GM21619 (cell line): ENCODE data around the gene UBE2I.

Experiments
- ATAC-seq: cut with Tn5 transposase; IDR thresholded peaks from one replicate; pipeline ENCODE4 v1.9.1; 2021; ENCODE audit not compliant: unreplicated experiment

Gene UBE2I

DNA sequence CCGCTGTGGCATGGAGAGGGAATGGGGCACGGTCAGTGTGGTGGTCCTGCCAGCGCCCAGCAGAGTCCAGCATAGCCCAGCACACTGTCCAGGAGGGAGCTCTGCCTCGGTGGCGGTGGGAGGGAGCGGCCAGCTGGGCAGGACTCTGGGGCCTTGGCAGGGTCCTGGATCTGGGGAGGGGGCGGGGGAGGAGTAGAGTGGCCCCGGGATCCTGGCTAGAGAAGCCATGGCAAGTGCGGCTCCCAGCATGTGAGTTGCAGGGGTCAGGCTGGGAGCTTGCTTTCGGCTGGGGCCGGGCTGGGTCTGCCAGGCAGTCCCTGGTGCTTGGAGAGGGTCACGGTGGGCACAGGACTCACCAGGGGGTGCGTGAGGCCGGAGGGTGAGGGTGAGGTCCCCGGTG lies 46.2 kb downstream of the UBE2I start:
- no peak for ATAC-seq

DNA sequence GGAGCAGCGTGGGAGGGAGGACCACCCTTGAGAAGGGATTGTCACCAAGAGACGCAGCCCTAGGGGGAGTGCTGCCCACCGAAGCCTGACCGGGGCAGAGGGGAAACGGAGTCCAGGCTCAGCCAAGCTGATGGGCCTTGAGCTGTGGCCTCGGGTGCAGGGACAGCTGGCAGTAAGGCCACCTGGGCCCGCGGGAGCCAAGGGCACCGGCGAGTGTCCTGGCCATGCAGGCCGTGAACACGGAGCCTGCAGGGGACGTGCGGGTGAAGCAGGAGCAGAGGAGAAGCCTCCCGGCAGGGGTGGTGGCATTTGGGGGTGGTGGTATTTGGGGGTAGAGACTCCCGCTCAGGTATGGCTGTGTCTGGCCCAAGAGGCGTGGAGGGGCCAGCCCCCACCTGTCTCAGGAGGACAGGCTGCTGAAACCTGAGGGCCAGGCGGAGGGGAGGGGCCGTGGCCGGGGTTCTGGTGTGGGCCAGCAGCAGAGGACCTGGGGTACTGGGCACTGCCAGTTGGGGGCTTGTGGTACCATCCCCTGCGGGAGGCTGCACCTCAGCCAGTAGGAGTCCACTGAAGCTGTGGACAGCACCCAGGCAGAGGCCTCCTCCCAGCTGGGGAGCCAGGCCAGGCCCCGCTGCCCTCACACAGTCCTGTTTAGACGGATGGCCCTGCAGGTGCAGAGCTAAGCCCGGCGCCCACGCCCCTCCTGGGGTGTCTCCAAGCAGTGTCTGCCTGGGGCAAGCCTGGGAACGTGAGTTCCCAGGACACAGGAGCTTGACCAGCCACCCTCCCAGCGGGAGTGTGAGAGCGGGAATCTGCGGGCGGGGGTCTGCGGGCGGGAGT lies 46.8 kb downstream of the UBE2I start:
- ATAC-seq, result no peak

DNA sequence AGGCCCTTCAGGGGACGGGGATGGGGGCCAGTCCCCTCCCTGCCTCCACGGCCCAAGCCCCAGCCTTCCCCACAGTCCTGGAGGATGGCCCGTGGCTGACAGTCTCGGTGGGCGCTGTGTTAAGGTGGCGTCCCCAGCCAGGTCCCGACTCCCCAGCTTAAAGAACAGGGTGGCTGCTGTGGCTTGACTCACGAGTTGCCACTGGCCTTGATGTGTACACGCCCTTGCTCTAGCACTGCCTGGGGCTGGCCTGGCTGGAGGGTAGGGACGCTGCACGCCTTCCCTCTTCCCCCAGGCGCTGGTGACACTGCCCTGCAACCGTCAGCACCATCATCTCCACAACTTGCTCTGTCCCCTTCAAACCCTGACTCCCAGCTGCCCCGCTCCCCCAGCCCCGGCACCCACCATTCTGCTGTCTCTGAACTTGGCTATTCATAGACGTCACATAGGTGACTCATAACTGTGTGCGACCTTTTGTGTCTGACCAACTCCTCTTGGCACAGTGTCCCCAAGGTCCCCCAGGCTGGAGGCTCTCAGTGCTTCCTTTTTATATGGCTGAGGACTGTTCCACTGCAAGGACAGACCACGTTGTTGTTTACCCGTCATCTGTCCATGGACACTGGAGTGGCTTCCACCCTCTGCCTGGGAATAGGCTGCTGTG lies 48.6 kb downstream of the UBE2I start:
- ATAC-seq, result no peak

DNA sequence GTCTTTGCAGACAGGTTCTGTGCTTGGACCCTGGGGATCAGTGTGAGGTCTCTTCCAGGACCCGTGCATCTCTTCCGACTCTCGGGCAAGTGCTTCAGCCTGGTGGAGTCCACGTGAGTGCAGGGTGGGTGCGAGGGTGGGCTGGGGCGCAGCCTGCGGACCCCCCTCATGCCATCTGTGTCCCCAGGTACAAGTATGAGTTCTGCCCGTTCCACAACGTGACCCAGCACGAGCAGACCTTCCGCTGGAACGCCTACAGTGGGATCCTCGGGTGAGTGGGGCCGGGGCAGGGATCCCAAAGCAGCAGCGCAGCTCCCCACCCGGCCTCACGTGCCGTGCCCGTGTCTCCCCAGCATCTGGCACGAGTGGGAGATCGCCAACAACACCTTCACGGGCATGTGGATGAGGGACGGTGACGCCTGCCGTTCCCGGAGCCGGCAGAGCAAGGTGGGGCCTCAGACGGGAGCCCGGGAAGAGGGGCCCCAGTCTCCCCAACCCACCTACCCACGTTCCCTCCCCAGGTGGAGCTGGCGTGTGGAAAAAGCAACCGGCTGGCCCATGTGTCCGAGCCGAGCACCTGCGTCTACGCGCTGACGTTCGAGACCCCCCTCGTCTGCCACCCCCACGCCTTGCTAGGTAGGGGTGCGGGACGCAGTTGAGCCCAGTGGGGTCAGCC lies 52.4 kb downstream of the UBE2I start:
- ATAC-seq, result no peak

- ATAC-seq, result no peak
These were observed 53.4 kb downstream of the UBE2I start for GRCh38 chr16:1362807-1363206.

DNA sequence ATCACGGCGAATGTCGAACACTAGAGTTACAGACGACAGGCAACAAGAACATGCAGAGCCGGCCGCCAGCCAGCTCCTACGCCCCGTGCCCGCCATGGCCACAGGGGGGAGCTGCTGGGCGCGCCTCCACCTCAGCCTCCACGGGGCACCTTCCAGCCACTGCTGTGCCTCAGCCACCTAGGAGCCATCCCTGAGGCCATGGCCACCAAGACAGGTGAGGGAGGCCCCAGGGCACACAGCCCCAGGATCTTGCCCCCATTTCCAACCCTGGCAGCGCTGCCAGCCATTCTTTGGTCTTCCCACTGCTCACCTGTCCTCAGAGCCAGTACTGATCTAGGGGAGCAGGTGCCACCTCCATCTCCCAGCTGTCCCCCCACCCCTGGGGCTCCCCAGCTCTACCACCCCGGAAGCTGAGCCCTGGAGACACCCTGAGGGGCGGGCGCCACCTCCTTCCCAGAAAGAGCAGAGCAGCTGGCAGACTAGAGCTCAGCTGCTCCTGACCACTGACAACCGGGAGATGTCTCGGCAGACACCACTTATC lies 54.1 kb downstream of the UBE2I start:
- ATAC-seq, result no peak

DNA sequence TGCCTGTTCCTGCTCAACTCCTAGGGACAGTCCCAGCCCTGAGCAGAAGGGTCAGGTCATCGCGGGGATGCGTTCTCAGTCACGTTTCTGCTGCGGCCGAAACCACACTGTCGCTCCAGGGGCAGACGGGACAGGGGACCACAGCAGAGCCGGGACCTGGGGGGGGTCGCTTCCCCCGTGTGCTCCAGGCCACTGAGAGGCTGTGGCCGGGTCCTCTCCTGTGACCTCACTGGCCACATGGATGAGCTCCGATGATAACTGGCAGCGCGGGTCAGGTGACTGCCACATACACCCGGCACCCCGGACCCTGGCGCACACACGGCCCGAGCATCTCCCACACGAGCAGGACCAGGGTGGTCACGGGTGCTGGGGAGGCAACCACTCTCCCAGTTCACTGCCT lies 55.1 kb downstream of the UBE2I start:
- ATAC-seq, result no peak

DNA sequence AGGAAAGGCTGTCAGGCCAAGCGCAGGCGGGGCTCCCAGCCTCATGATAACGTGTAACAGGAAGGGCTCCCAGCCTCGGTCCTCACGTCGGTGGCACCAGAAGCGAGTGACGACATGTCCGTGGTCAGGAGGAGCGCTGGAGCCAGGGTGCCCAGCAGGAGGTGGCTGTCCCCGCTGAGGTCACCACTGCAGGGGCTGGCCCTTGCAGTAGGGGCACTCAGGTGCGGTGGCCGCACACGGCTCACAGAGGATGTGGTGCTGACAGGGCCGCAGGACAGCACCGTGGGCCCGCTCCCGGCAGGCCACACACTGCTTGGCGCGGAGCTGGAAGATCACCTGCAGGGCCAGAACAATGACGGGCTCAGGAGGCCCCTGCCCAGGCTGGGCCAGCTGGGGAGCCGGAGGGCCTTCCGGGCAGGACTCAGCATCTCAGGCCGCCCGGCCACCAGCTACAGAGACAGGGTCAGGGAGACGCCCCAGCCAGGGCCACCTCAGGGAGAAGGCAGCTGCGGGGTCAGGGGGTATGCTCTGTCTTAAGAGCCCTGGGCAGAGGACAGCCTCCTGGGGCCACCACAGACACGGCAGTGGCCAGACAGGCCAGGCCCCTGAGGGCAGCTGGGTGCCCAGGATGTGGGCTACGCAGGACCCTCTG lies 56.8 kb downstream of the UBE2I start:
- ATAC-seq, result no peak

DNA sequence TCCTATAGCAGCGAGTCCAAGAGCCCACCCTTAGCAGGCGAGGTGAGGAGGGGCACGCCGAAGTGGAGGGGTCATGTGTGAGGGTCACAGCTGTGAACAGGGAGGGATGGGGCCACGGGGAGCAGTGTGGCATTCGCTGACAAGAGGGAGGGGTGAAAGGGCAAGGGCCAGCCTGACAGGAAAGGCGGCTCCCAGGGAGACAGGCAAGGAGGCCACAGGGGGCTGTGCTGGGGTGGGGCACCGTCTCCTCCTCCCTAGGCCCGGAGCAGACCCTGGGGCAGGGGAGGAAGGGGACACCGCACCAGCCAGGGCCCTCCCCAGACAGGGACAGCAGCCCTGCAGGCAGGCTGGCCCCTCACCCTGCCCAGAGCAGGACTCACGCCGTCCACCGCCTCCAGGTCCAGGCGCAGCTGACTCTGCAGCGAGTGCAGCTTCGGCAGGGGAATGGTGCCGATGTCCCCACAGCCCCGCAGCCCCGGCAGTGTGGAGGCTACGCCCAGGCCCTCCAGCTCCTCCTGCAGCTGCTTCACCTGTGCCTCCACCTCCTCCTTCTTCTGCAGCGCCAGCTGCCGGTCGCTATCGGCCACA lies 57.4 kb downstream of the UBE2I start:
- no peak for ATAC-seq

- no peak for ATAC-seq
These were observed 58.2 kb downstream of the UBE2I start for GRCh38 chr16:1367486-1368174.

GRCh38 chr16:1371054-1371978 lies 61.9 kb downstream of the UBE2I start:
- ATAC-seq, result no peak

- no peak for ATAC-seq
These were observed 63.0 kb downstream of the UBE2I start for GRCh38 chr16:1372292-1372950.

GRCh38 chr16:1374418-1375297 lies 65.2 kb downstream of the UBE2I start:
- ATAC-seq, result no peak

DNA sequence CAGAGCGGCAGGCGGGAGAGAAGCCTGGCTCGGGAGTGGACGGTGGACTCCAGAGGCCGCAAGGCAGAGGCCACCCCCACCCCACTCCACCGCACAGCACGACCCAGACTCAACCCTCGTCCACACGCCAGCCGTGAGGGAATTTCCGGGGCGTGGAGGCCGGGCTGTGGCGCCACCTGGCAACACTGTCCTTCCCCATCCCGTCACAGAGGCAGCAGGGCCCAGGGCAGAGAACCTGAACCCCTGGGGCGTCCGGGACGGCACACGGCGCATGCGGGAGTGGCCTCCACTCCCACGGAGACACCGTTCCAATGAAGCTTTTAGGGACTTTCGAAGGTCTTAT lies 65.8 kb downstream of the UBE2I start:
- ATAC-seq, result no peak

- ATAC-seq, result no peak
These were observed 66.4 kb downstream of the UBE2I start for GRCh38 chr16:1375741-1376410.
